ENCODE data around the gene ZHX3. TPM values are rescaled to one million over a fixed set of nuclear protein-coding genes. Genes with fewer than 3 reads are reported as not detected.

Gene ZHX3
- total and polyA plus RNA-seq, 9 of the 15 experiments (the other 6 are each of a cell fraction or from before 2014, with no cell fraction given) = 0.80 to 14.6 (median 4.9) TPM

DNA sequence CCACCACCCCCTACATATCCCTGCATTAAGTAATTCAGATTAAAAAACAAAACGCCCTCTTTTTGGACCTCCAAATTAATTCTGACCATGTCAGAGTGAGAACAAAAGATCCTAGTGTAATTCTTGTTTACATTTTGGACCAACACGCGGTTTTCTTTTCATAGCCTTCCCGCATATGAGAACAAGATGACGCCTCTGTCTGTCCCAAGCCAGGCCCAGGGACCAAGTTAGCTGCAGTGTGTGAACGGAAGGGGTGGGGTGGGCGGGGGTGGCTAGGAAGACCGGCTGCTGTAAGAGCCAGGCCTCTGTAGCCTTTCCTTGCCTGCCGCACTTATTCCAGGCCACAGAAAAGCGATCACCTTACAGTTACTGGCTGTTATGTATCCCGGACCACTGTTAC lies 112.2 kb downstream of the ZHX3 start (continued):
- TF ChIP-seq, protein P1, sequence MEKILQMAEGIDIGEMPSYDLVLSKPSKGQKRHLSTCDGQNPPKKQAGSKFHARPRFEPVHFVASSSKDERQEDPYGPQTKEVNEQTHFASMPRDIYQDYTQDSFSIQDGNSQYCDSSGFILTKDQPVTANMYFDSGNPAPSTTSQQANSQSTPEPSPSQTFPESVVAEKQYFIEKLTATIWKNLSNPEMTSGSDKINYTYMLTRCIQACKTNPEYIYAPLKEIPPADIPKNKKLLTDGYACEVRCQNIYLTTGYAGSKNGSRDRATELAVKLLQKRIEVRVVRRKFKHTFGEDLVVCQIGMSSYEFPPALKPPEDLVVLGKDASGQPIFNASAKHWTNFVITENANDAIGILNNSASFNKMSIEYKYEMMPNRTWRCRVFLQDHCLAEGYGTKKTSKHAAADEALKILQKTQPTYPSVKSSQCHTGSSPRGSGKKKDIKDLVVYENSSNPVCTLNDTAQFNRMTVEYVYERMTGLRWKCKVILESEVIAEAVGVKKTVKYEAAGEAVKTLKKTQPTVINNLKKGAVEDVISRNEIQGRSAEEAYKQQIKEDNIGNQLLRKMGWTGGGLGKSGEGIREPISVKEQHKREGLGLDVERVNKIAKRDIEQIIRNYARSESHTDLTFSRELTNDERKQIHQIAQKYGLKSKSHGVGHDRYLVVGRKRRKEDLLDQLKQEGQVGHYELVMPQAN (IDR thresholded peaks at IDR 0.05; ENCODE audit: borderline replicate concordance) = no peak
- TF ChIP-seq PTBP1 (IDR thresholded peaks at IDR 0.05; ENCODE audit: low read depth, low read length) (no peak), FOXP1 (CRISPR knock-in tag; IDR thresholded peaks at IDR 0.05) (no peak), ELF1 (tag; IDR thresholded peaks at IDR 0.05) (no peak), ETV1 (tag; conservative IDR thresholded peaks at IDR 0.05; ENCODE audit: low read depth) (no peak), HMG20A (CRISPR knock-in tag; conservative IDR thresholded peaks at IDR 0.05) (no peak)
- TF ChIP-seq, protein P2, sequence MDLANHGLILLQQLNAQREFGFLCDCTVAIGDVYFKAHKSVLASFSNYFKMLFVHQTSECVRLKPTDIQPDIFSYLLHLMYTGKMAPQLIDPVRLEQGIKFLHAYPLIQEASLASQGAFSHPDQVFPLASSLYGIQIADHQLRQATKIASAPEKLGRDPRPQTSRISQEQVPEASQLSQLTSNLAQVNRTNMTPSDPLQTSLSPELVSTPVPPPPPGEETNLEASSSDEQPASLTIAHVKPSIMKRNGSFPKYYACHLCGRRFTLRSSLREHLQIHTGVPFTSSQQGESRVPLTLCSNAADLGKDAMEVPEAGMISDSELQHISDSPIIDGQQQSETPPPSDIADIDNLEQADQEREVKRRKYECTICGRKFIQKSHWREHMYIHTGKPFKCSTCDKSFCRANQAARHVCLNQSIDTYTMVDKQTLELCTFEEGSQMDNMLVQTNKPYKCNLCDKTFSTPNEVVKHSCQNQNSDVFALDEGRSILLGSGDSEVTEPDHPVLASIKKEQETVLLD (IDR thresholded peaks at IDR 0.05) = no peak
- TF ChIP-seq, protein P3, sequence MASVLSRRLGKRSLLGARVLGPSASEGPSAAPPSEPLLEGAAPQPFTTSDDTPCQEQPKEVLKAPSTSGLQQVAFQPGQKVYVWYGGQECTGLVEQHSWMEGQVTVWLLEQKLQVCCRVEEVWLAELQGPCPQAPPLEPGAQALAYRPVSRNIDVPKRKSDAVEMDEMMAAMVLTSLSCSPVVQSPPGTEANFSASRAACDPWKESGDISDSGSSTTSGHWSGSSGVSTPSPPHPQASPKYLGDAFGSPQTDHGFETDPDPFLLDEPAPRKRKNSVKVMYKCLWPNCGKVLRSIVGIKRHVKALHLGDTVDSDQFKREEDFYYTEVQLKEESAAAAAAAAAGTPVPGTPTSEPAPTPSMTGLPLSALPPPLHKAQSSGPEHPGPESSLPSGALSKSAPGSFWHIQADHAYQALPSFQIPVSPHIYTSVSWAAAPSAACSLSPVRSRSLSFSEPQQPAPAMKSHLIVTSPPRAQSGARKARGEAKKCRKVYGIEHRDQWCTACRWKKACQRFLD (CRISPR knock-in tag; IDR thresholded peaks at IDR 0.05) = no peak
